ENCODE measurements around the gene OLFM4.

Gene OLFM4

GRCh38 chr13:53068585-53069520 is 40.2 kb downstream of the OLFM4 start:
- DNase-seq (ENCODE audit: low read depth), result no peak

GRCh38 chr13:53069800-53070199 is 41.2 kb downstream of the OLFM4 start:
- no peak for DNase-seq (ENCODE audit: low read depth)

- no peak for DNase-seq (ENCODE audit: low read depth)
Observed at GRCh38 chr13:53073711-53074110, 45.1 kb downstream of the OLFM4 start.

- DNase-seq (ENCODE audit: low read depth), result no peak
Observed at GRCh38 chr13:53074114-53074513, 45.5 kb downstream of the OLFM4 start.

GRCh38 chr13:53075356-53076041 is 46.9 kb downstream of the OLFM4 start:
- DNase-seq (ENCODE audit: low read depth), result no peak

- no peak for DNase-seq (ENCODE audit: low read depth)
Observed at GRCh38 chr13:53079691-53080090, 51.1 kb downstream of the OLFM4 start.

GRCh38 chr13:53088871-53089270 is 60.3 kb downstream of the OLFM4 start:
- no peak for DNase-seq (ENCODE audit: low read depth)

- no peak for DNase-seq (ENCODE audit: low read depth)
Observed at GRCh38 chr13:53089951-53090350, 61.3 kb downstream of the OLFM4 start.

GRCh38 chr13:53090461-53090860 is 61.8 kb downstream of the OLFM4 start:
- no peak for DNase-seq (ENCODE audit: low read depth)

GRCh38 chr13:53092931-53093330 is 64.3 kb downstream of the OLFM4 start:
- DNase-seq (ENCODE audit: low read depth), result no peak

GRCh38 chr13:53098455-53098854 is 69.8 kb downstream of the OLFM4 start:
- no peak for DNase-seq (ENCODE audit: low read depth)

GRCh38 chr13:53100394-53101063 is 71.9 kb downstream of the OLFM4 start:
- DNase-seq (ENCODE audit: low read depth), result no peak

All from ELR (cell line).